Activated gamma-delta T cell (primary cell): ENCODE measurements around the gene CCDC51.

ENCODE experiments used
- DNase-seq: peaks from one replicate; lab custom pipeline; 2025; lab: John Stamatoyannopoulos, UW

The CCDC51 gene

DNA sequence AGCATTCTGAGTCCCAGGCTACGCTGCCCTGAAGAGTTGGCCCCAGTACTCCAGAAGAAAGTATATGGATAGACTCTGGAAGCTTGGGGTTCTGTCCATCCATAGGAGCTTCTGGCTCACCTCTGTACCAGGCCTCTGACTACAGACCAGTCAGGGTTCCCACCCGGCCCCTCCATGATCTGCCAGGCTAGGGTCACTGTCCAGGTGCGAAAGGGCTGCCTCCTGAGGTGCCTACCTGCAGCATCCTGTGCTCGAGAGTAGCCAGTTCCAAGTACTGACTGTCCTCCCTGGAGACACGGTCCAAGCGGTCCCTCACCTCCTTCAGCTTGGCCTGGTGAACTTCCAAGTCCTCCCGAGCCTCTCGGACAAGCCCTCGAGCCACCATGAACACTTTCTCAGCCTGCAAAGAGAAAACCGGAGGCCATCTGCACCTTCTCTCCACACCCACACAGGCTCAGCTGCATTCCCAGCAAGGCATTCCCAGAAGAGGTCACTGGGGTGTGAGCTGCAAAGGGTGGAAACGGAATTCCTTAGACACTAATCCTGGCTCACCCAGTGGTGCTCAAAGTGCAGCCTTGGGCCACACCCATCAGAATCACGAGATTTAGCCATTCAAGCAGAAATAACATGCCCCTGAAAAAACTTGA lies 6.3 kb downstream of the CCDC51 start:
- DNase-seq = no peak

DNA sequence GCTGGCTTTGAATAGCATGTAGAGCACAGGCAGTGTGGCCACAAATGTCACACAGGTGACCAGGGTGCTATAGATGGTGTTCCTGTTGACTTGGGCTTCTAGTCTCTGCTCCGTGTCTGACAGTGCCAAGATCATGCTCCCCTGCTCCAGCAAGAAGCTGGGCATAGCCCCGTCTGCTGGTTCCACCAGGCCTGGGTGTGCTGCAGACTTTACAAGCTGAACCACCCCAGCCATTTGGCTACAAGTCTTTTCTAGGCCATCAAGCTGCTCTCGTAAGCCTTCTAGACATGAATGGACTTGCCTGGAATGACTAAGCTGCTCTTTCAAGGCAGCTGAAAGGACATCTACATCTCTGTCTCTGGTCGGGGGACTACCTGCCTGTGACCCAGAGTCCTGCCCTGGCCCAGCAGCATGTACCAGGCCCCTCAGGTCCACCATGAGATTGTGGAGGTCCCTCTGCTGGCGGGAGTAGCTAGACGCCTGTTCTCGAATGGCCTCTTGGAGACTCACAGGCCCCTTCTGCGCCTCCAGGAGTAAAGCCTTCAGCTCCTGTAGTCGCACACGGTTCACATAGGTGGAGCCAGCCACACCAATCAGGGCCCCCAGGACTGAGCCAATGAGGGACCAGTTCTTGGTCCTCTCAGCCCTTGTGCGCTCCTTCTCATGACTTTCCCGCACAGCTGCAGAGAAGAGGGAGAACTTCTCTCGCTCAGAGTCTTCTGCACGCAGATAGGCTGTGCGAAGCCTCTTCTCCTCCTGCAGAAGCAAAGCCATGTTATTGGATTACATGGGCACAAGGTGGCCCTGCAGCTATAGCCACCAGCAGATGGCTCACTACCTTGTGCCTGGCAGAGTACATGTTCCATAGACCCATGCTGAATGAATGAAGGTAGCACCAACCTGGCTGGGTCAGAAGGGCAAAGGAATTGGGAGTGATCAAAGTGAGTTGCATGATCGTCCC lies 7.2 kb downstream of the CCDC51 start:
- DNase-seq = no peak

DNA sequence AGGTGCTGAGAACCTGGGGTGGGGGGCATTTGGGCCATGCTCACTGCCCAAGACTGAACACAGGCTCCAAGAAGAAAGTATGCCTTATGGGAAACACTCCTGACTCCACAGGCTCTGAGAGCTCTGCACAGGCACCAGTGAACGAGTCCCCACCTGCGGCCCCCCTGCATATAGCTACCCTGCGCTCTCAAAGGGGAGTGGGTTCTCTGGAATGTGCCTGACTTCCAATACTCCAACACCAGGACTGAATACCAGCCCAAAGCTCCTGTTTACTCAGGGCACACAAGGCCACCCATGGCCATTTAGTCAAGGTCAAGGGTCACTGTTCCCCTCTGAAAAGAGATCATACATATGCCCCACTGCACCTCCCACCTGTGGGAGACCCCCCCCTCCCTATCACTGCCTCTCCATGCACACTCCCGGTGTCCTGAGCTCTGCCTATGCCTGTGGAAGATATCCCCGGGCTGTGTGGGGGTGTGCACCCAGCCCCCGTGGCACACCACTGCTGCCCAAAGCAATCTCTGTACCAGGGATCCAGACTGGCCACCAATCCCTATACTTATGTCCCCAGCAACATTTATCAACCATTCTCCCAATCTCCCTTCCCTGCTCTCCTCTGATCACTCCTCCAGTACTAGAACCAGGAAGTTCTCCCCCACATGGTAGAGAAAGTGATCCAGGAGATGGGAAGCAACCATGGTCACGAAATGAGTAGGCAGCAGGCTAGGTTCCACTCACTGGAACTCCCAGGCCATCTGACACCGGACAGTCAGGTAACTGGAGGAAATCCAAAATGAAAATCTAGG lies 8.5 kb downstream of the CCDC51 start:
- no peak for DNase-seq

DNA sequence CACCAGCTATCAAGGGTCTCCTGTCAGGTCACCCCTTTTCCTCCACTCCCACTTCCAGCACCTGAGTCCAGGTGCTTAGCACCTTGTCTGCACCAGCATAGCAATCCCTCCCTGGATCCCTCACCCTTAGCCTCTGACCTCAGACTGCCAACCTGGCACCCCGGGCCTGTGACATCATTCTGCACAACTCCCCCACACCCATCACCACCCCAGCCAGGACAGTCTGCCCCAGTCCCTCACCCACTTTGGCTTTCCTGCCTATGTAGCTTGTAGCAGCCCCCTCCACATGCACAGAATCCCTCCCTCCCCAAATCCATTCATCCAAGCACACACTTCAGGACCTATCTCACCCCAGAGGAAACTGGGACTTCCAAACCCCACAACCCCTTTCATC lies 9.2 kb downstream of the CCDC51 start:
- no peak for DNase-seq

DNA sequence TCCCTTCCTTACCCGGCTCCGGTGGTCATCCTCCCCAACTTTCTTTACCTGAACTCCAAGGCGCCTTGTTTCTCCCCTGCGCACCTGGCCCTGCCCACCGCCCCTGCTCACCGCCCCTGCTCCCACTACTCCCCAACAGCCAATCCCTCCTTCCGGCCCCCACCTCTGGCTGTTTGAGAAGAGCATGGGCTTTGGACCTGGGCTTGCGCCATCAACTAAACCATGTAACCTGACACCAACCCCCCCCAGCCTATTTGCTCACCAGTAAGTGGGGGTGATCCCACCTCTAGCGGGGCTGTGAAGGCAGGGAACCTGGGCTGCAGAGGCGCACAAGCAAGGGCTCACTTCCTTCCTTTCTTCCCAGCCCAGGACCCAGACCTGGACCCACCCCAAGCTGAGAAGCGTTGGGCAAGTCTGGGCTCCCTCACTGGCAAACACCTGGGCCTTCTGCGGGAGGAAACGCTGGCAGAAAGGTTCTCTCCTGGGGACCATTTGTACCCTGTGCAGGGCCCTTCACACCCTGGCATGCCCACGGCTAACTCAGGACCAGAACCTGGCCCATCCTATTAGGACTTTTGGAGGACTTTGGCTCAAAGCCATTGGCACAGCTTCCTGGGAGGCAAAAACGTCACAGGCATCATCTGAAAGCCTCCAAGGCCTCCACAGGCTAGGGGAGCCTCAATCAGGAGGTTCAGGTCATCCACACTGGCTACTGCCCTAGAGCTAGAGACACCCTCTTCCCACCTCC lies 9.8 kb downstream of the CCDC51 start, which contains the start of gene PLXNB1:
Gene PLXNB1, minus strand, starts transcription at position 127 of the 748 bp plus-strand sequence. CDS start 5,475 bp downstream, outside the sequence.
- no peak for DNase-seq

DNA sequence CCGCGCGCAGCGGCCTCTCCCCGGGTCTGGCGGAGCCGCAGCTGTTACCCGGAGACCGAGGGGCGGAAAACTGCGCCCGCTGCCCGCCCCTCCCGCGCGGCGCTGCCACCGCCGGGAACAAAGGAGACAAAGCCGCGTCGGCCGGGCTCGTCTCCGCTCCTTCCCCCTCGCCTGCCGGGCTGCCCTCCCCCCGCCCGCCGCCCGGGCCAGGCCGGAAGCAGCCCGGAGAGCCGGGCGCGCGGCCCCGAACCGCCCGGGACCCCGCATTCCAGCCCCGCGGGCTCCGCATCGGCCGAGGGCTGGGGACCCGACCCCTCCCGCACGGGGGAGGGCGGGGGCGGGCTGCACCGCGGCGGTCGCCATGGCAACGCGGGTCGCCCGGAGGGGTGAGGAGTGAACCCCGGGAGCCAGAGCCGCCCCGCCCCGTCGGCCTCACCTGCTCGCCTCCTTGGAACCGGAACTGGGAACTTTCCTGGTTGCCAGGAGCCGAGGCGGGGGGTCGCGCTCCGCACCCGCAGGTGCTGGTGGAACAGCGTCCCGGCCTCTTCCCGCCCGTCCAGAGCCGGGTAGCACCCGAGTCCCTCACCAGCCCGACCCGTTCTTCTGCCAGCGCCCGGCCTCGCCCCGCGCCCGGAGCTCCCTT lies 10.5 kb downstream of the CCDC51 start:
- DNase-seq = peak; percentile 61

DNA sequence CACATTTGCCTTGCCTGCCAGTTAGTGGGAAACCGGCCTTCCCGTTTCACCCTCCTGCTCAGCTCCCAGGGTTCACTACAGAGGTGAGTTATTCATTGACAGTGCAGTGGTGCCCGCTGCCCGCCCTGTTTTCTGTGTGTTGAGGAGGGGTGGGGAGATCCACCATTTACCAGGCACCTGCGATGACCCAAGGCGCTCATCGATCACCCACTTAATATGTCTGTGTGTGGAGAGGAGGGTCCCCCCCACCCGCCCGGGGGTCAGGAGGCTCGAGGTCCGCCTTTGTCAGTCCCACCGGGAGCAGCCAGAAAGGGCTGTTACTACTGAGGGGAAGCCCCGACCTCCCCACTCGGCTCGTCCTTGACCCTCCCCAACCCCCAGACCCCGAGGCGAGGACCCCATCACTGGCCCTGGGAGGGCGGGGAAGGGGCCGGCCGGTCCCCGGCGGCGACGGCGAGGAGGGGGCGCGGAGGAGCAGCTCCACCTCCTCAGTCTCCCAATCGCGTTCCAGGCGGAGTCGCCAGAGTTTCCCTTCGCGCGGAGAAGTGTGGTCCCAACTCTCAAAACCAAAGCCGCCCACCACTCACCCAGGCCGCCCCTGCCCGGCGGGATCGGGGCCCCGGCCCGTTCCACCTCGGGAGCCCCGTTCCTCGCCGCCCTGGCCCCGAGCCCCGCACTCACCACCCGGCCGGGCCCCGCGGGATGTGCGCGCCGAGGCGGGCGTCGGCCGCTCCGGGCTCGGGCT lies 11.2 kb downstream of the CCDC51 start:
- no peak for DNase-seq

DNA sequence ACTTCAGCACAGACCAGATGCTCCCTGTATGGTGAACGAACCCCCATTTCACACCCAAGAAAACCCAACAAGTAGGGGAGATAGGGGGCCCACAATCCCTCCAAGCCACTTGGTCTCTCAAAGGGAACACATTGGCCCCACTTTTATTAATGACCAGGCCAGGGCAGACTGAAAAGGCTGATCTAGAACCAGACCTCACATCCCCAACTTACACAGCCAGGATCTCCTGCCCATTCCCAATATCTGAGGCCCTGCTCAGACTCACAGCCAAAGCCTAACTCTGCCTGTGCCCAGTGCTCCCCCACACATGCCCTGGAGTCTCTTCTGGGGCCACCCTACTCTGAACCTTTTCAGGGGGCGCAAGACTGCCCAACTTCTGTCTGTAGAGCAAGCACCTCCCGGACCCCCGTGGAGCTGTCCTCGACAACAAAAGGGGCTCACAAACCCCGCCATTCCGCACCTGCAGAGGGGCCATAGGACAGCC lies 11.8 kb downstream of the CCDC51 start:
- no peak for DNase-seq

DNA sequence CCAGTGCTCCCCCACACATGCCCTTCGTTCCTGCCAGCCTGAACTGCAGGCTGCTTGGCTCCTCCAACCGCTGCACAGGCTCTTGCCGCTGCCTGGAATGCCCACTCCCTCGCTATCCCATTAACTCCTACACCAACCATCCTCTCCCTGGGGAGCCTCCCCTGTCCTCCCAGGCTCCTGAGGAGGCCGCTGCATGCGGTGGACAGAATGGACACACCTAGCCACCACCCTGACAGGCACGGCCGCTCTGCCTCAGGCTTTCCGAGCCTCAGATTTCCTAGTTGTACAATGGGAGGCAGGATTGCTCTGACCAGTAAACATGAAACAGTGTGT lies 12.3 kb downstream of the CCDC51 start:
- no peak for DNase-seq

DNA sequence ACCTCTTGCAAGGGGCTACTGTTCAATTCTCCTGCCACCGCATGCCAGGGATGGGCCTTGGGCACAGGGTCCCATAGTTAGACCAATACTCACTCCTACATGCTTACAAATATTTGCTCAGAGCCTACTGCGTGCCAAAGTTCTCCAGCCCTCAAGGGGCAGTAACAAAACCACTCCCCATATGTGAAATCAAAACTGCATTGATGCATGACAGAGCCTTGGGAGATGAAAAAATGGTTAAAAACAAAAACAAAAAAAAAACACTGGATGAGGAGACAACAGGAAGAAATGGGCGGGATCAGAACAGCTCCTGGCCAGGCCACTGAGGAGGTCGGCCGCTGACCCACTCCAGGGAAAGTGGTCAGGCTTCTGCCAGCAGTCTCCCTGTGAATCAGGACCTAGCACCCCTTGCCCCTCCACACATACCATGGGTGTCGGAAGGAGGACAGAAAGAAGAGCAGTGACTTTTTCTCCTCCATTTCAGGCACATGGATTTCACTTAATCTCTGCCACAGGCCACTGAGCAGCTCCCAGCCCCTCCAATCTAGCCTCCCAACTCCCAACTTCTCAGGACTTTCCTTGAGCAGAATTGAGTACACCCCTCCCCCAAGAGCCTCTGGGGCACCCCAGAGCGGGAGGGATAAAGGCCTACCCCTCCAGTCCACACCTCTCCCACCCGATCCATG lies 12.8 kb downstream of the CCDC51 start:
- no peak for DNase-seq

DNA sequence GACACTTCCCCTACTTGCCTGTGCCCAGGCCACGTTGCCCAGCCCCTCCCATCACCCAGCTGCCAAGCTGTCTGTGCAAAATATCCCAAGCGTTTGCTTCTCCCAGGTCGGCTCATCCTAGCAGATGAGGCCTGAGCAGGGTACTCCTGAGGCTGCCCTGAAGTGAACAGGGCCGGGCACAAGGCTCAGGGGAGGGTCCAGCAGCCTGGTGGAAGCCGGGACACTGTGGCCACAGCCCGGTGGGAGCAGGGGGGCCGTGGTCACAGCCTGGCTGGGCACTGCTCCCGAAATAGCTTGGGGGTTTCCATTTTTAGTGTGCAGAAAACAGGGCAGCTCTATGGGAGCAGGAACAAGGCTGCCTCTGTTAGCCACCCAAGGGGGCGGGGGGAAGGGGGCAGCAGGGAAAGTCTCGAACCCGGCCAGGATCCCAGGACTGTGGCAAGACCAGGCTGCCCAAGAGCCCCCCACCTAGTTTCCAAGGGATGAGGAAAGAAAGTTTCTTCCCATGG lies 13.5 kb downstream of the CCDC51 start:
- DNase-seq = no peak

DNA sequence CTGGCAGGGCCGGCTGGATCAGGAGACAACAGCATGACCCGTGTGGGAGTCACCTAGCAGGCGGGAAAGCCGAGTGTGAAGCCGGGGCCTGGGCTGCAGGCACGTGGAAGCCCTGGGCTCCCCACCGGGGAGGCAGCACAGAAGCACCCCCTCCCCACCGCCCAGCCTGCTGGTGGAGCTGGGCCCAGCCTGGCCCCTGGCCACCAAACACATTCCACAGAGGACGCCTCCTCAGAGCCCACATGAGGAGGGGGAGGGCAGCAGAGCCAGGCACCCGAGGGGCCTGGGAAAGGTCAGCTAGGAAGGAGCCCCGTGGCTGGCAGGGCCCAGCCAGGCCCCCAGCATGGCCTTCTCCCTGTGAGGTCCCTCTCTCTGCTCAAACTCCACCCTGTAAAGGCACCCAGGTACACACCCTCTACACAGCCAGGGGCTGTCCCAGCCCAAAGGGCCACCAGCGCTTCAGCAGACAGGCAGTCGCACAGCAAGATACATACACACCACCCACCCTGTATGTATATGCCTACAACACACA lies 14.6 kb downstream of the CCDC51 start:
- DNase-seq = no peak

DNA sequence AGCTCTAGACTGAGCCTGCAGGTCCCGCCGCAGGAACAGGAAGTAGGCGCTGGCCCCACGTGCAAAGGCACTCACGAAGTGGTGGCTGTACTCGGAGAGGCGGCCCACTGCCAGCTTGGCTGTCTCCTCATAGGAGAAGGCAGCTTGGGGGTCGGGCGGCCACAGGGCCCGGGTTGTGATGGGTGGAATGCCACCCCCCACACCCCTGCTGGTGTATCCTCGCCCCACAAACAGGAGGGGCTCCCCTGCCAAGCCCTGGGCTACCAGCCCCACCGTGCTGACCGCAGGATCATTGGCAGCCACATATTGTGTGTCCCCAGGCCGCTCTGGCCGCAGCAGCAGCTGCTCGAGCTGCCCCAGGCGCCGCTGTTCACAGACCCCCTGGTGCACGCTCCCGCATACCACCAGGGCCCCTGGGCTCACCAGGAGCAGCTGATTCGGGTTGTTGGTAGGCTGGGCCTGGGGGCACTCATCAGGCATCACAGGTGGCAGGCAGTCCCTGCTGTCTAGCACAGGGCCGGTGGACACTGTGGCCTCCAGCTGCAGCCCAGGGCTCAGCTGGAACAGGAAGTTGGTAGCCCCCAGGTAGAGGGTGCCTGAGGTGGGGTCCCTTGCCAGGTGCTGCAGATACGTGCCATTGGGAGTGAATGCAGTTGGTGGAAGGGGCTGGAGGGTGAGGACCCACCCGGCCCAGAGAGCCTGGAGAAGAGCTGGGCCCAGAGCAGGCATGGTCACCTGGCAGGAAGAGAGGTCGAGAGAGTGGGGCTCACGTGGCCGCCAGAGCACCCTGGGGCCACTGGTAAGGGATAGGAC lies 15.8 kb downstream of the CCDC51 start:
- DNase-seq = no peak

DNA sequence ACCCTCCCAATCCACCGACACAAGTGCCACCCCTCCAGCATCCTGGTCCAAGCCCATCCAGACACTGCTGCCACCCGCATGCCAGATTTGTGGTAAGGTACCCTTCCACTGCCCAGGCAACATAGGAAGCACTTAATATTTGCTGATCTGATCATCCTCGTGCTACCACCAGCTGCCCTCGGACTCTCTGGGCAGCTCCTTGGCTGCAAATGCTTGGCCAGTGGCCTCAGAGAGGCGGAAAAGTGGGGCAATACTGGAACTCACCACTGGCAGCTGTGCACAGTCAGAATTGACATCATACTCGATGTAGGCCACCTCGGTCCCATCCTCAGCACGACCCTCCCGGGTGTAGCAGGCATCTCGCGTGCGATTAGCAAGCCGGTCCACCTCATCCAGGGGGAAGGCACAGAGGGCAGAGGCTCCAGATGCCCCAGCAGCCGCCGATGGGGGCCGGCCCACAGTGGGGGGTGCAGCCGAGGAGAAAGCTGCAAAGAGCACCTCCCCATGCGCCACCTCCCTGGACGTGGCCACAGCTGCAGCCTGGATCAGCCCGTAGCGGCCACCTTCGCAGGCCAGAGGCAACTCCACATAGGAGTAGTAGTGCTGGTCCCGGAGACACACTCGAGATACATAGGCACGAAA lies 16.6 kb downstream of the CCDC51 start:
- DNase-seq = no peak

DNA sequence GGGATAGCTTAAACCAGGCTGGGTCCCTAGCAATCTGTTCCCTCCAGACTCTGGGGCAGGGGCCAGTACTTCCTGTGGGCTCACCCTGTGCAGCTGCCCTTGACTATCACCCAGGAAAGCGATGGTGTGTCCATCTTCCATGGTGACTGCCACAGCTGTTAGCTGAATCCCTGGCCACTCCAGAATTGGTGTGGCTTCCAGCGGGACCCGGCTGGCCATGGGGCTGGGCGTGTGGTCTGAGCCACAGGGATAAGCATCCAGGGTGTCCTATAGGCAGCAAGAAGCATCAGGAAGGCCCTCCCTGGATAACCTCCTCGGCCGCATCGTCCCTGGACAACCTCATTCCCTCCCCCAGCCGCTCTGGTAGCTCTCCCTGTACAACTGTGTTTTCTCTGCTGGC lies 17.2 kb downstream of the CCDC51 start:
- no peak for DNase-seq

DNA sequence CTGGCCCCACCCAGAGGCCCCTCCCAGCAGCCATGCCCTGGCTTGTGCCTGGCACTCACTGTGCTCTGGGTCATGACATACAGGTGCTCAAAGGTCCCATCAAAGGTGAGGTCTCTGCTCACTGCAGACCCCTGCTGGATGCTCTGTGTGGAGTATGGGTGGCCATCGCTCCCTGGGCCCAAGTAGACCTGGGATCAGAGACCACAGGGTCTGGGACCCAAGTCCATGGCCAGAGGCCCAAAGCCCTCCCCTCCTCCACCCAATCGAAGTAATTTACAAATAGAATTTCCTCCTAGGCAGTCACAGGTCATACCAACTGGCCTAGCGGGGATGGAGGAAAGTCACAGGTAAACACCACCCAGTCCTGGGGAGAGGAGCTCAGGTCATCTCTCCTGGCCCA lies 17.6 kb downstream of the CCDC51 start:
- no peak for DNase-seq

DNA sequence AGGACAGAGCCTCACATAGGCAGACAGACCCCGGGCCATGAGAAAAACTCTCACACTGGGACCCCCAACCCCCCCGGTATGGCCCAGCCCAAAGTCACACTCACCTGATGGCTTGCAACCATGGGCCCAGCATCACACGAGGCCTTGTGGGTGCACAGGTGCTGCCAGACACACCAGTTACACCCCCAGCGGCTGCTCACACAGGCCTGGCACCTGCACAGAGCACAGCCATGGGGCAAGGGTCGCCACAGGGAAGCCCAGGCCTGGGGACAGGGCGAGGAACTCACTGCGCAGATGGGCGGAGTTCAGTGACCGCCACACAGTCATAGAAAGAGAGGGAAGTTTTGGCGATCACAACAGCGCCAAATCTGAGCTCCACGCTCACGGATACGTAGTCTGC lies 19.4 kb downstream of the CCDC51 start:
- DNase-seq = no peak

DNA sequence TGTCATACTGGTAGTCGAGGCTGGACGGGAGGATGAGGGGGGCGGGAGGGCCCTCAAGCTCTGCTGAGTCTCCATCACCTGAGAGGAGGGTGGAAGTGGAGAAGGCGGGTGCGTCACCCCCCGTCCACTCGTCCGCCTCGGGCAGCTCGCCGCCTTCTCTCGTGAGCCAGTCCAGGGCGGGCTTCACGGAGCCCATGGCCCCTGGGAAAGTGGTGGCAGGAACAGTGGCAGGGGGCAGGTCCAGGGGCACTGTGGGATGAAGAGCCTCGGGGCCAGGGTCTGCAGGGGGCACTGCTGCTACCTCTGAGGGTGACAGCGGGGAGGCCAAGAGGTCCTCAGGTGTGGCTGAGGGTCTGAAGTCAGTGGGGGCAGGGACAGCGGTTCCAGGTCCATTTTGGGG lies 20.3 kb downstream of the CCDC51 start:
- DNase-seq = no peak
